Peyer's patch (tissue), 4 donors: ENCODE measurements around the gene SLC1A2. TPM values are rescaled to one million over a fixed set of nuclear protein-coding genes. Genes with fewer than 3 reads are reported as not detected.

Experiments
- DNase-seq, 3 donors: peaks; one replicate each; pipeline ENCODE4 v3.0.0-alpha.2; 2017 to 2019
- H3K27ac ChIP-seq, 4 donors: fragments of 200-600 bp; sonication (generic); one replicate each; pipeline ENCODE4 v1.5.1; 2016 to 2019
- H3K27me3 ChIP-seq, 2 donors: fragments of 200-600 bp; sonication (generic); one replicate each; pipeline ENCODE4 v1.5.1; 2019
- H3K36me3 ChIP-seq, 3 donors: fragments of 200-600 bp; sonication (generic); one replicate each; pipeline ENCODE4 v1.5.1; 2016 to 2019
- H3K4me1 ChIP-seq, 4 donors: fragments of 200-600 bp; sonication (generic); one replicate each; pipeline ENCODE4 v1.5.1; 2016 to 2019
- H3K4me3 ChIP-seq, 4 donors: fragments of 200-600 bp; sonication (generic); 1 replicate in 3 of 4; 2 replicates in 1 of 4; pipeline ENCODE4 v1.5.1; 2016 to 2019; ENCODE audit warnings: mild to moderate bottlenecking in 1 of 4
- H3K9me3 ChIP-seq, 4 donors: fragments of 200-600 bp; sonication (generic); one replicate each; pipeline ENCODE4 v1.5.1; 2016 to 2019; ENCODE audit warnings: mild to moderate bottlenecking in 1 of 4
- CTCF ChIP-seq, 6 experiments: fragments of 450-650 bp in 4 of 6; fragments of 200-600 bp in 2 of 6; sonication (generic) in 1 of 6; IDR thresholded peaks; one replicate each; pipeline ENCODE4 v1.5.1; 2017 to 2019; ENCODE audit warnings: antibody characterized with exemption in 6 of 6, mild to moderate bottlenecking in 3 of 6, moderate library complexity in 1 of 6
- POLR2A ChIP-seq, 2 donors: fragments of 450-650 bp; IDR thresholded peaks; one replicate each; pipeline ENCODE4 v1.5.1; 2017; ENCODE audit warnings: antibody characterized with exemption in 2 of 2, mild to moderate bottlenecking in 2 of 2, moderate library complexity in 2 of 2
- small RNA-seq, 2 donors: library from RNA; depleted of rRNA; stranded (forward); fragments of <200 nt; gene quantifications; one replicate each; pipeline ENCODE3, GENCODE V24; 2016
- total RNA-seq, 4 donors: library from RNA; depleted of rRNA; stranded (reverse); fragments of >200 nt; gene quantifications; one replicate each; pipeline ENCODE4 v1.1.0, GENCODE V29; 2016

The SLC1A2 gene
- total RNA-seq, 4 donors from 2014 or later: 0.38 to 1.1 TPM; not detected in 2

- H3K9me3 ChIP-seq: no peaks in the 10 kb centered on the region
- H3K27me3 ChIP-seq: no peaks in the 10 kb centered on the region
- no peak overlapping the region for H3K4me3 ChIP-seq
- peaks cover 0 to 14% (median 0%) of the 10 kb centered on the region in 3 donors for H3K36me3 ChIP-seq
- no peak overlapping the region for H3K27ac ChIP-seq
- no peaks in the 10 kb centered on the region for H3K4me1 ChIP-seq
- DNase-seq: no peak
- TF ChIP-seq CTCF (IDR thresholded peaks at IDR 0.05) (no peak), POLR2A (IDR thresholded peaks at IDR 0.05) (no peak)
These were observed 211.6 kb downstream of the SLC1A2 start for GRCh38 chr11:35207471-35208403.

GRCh38 chr11:35206616-35207015 is 212.7 kb downstream of the SLC1A2 start:
- Histone ChIP-seq H3K4me1 (no peaks in the 10 kb centered on the region), H3K4me3 (no peak overlapping the region), H3K27ac (no peak overlapping the region), H3K36me3 (peaks cover 0 to 18% (median 0%) of the 10 kb centered on the region in 3 donors), H3K27me3 (no peaks in the 10 kb centered on the region), H3K9me3 (no peaks in the 10 kb centered on the region)
- no peak for DNase-seq
- TF ChIP-seq CTCF (IDR thresholded peaks at IDR 0.05): no peak
- TF ChIP-seq POLR2A (IDR thresholded peaks at IDR 0.05): no peak

- no peak for TF ChIP-seq CTCF (IDR thresholded peaks at IDR 0.05)
- TF ChIP-seq POLR2A (IDR thresholded peaks at IDR 0.05): no peak
- H3K4me3 ChIP-seq: no peak overlapping the region
- no peaks in the 10 kb centered on the region for H3K4me1 ChIP-seq
- no peaks in the 10 kb centered on the region for H3K27me3 ChIP-seq
- H3K9me3 ChIP-seq: no peaks in the 10 kb centered on the region
- no peak overlapping the region for H3K27ac ChIP-seq
- no peak for DNase-seq
- H3K36me3 ChIP-seq: peaks cover 0 to 30% (median 0%) of the 10 kb centered on the region in 3 donors
These were observed 214.7 kb downstream of the SLC1A2 start for GRCh38 chr11:35204614-35205013.

Small RNA genes lying within 50 kb of the gene (small RNA-seq; reads per million reads assigned to genes)
- 0 reads per million in 2 donors for gene AC090625.1

Other genes starting within 250 kb of the SLC1A2 start
- 10 to 100 TPM in 2 of 4 donors, 1 to 10 TPM in 2; 2.6 to 64.4 (median 9.5) TPM for gene PAMR1, start 106.1 kb upstream of the SLC1A2 start, total RNA-seq
- gene FJX1, start 198.9 kb upstream of the SLC1A2 start, total RNA-seq: not detected
- 10 to 100 TPM; 27.3 to 83.4 (median 61.4) TPM for gene TRIM44, start 243.2 kb upstream of the SLC1A2 start, total RNA-seq